Suprapubic skin (tissue), 4 donors: ENCODE data around the gene IQCH. TPM values are rescaled to one million over a fixed set of nuclear protein-coding genes. Genes with fewer than 3 reads are reported as not detected.

ENCODE experiments used
- DNase-seq, 2 donors: peaks; one replicate each; pipeline ENCODE4 v3.0.0-alpha.2; 2019; ENCODE audit warnings: low spot score in 2 of 2
- H3K27ac ChIP-seq: fragments of 200-600 bp; sonication (generic); one replicate; pipeline ENCODE4 v1.5.1; 2019
- H3K27me3 ChIP-seq: fragments of 200-600 bp; sonication (generic); one replicate; pipeline ENCODE4 v1.5.1; 2019
- H3K36me3 ChIP-seq: fragments of 200-600 bp; sonication (generic); one replicate; pipeline ENCODE4 v1.5.1; 2019
- H3K4me1 ChIP-seq: fragments of 200-600 bp; sonication (generic); one replicate; pipeline ENCODE4 v1.5.1; 2019
- H3K4me3 ChIP-seq: fragments of 200-600 bp; sonication (generic); one replicate; pipeline ENCODE4 v1.5.1; 2019; ENCODE audit warnings: mild to moderate bottlenecking
- H3K9me3 ChIP-seq: fragments of 200-600 bp; sonication (generic); one replicate; pipeline ENCODE4 v1.5.1; 2019
- CTCF ChIP-seq, 2 donors: fragments of 200-600 bp in 1 of 2; fragments of 450-650 bp in 1 of 2; sonication (generic) in 1 of 2; IDR thresholded peaks; one replicate each; pipeline ENCODE4 v1.5.1; 2016 to 2019; ENCODE audit warnings: antibody characterized with exemption in 2 of 2, mild to moderate bottlenecking in 1 of 2, moderate library complexity in 1 of 2
- EP300 ChIP-seq: sonication (generic); formaldehyde crosslinking; IDR thresholded peaks from one replicate; pipeline ENCODE4 v1.6.1; 2017; ENCODE audit warnings: antibody characterized with exemption
- POLR2A ChIP-seq, 2 donors: fragments of 450-650 bp; IDR thresholded peaks; one replicate each; pipeline ENCODE4 v1.6.1; 2017; ENCODE audit warnings: antibody characterized with exemption in 2 of 2, mild to moderate bottlenecking in 2 of 2, moderate library complexity in 2 of 2
- POLR2AphosphoS5 ChIP-seq, 3 donors: sonication (generic); formaldehyde crosslinking; IDR thresholded peaks; one replicate each; pipeline ENCODE4 v1.6.1; 2017; ENCODE audit warnings: antibody characterized with exemption in 3 of 3
- WGBS: methylation state at CpG from one replicate; pipeline ENCODE4 v1.1.5; 2018; 5-methylcytosine and 5-hydroxymethylcytosine counted together
- total RNA-seq, 4 donors: library from RNA; depleted of rRNA; stranded (reverse); fragments of >200 nt; gene quantifications; one replicate each; pipeline ENCODE4 v1.1.0, GENCODE V29; 2016

Gene IQCH
- total RNA-seq, 4 donors from 2014 or later = 1.4 to 3.1 (median 2.2) TPM

- no peaks in the 10 kb centered on the region for H3K27me3 ChIP-seq
- DNase-seq = no peak
- WGBS = 73% methylated on average over 5 of the region's 5 CpGs
- TF ChIP-seq POLR2AphosphoS5 (IDR thresholded peaks at IDR 0.05) (peak in 2 of 3 donors; percentile 35 to 38), POLR2A (IDR thresholded peaks at IDR 0.05) (no peak)
- peaks cover 28% of the 10 kb centered on the region for H3K4me1 ChIP-seq
- H3K4me3 ChIP-seq = no peak overlapping the region
- H3K9me3 ChIP-seq = no peaks in the 10 kb centered on the region
- peak overlapping the region; percentile 35 for H3K27ac ChIP-seq
- H3K36me3 ChIP-seq = no peaks in the 10 kb centered on the region
These were observed 250.2 kb downstream of the IQCH start for GRCh38 chr15:67504796-67505195.

GRCh38 chr15:67505675-67506572 is 251.3 kb downstream of the IQCH start:
- Histone ChIP-seq H3K9me3 (no peaks in the 10 kb centered on the region), H3K4me1 (peaks cover 28% of the 10 kb centered on the region), H3K27ac (peak overlapping the region; percentile 56), H3K36me3 (no peaks in the 10 kb centered on the region), H3K4me3 (no peak overlapping the region), H3K27me3 (no peaks in the 10 kb centered on the region)
- no peak for DNase-seq
- TF ChIP-seq POLR2AphosphoS5 (IDR thresholded peaks at IDR 0.05) (no peak), POLR2A (IDR thresholded peaks at IDR 0.05) (no peak), EP300 (no peak), CTCF (IDR thresholded peaks at IDR 0.05) (no peak)
- 81% methylated on average over 5 of the region's 5 CpGs for WGBS

- Histone ChIP-seq H3K4me3 (no peak overlapping the region), H3K27me3 (no peaks in the 10 kb centered on the region), H3K9me3 (no peaks in the 10 kb centered on the region), H3K4me1 (peaks cover 28% of the 10 kb centered on the region), H3K27ac (peak overlapping the region; percentile 62), H3K36me3 (no peaks in the 10 kb centered on the region)
- WGBS = 80% methylated on average over 11 of the region's 11 CpGs
- TF ChIP-seq POLR2AphosphoS5 (IDR thresholded peaks at IDR 0.05) (peak; percentile 22 to 73 (median 32)), CTCF (IDR thresholded peaks at IDR 0.05) (no peak)
- no peak for DNase-seq
These were observed 252.5 kb downstream of the IQCH start for GRCh38 chr15:67506775-67507747.

- Histone ChIP-seq H3K4me1 (peaks cover 28% of the 10 kb centered on the region), H3K27me3 (no peaks in the 10 kb centered on the region), H3K4me3 (no peak overlapping the region), H3K9me3 (no peaks in the 10 kb centered on the region), H3K36me3 (peaks cover 8% of the 10 kb centered on the region), H3K27ac (no peak overlapping the region)
- DNase-seq = no peak
- TF ChIP-seq POLR2A (IDR thresholded peaks at IDR 0.05) = no peak
- no peak for TF ChIP-seq EP300
- no peak for TF ChIP-seq CTCF (IDR thresholded peaks at IDR 0.05)
- TF ChIP-seq POLR2AphosphoS5 (IDR thresholded peaks at IDR 0.05) = no peak
- 82% methylated on average over 3 of the region's 3 CpGs for WGBS
These were observed 253.8 kb downstream of the IQCH start for GRCh38 chr15:67508407-67508806.

DNA sequence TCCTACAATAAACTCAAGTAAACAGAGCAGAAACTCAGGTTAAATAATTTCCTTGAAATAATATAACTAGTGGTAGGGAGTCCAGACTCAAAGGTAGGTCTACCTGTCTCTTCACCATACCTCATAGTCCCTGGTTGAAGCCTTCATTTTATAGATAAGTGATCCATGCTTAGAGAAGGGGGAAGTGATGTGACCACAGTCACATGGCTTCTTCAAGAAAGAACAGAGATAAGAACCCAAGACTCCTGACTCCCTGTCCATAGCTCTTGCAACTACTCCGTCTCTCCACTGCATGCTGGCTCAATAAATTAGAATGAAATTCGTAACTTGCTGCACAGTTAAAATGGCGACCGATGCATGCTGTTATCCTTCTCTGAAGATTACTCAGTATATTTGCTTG is 255.3 kb downstream of the IQCH start:
- 95% methylated on average over 4 of the region's 4 CpGs for WGBS

More for the DNA sequence above, 255.3 kb downstream of the IQCH start:
- TF ChIP-seq POLR2AphosphoS5 (IDR thresholded peaks at IDR 0.05) = no peak
- TF ChIP-seq CTCF (IDR thresholded peaks at IDR 0.05) = no peak
- no peak for TF ChIP-seq POLR2A (IDR thresholded peaks at IDR 0.05)
- TF ChIP-seq EP300 = no peak
- H3K9me3 ChIP-seq = no peaks in the 10 kb centered on the region
- H3K27ac ChIP-seq = no peak overlapping the region
- DNase-seq = no peak
- H3K4me3 ChIP-seq = no peak overlapping the region
- H3K4me1 ChIP-seq = peaks cover 28% of the 10 kb centered on the region
- peaks cover 19% of the 10 kb centered on the region for H3K36me3 ChIP-seq
- H3K27me3 ChIP-seq = no peaks in the 10 kb centered on the region
